Measurements from ENCODE around the gene ADRA2B.

GRCh38 chr2:96099861-96100798 is 16.2 kb downstream of the ADRA2B start:
- TF ChIP-seq CTCF (conservative IDR thresholded peaks at IDR 0.05 in 1 of 2, IDR thresholded peaks at IDR 0.05 in 1 of 2; ENCODE audit: low read depth in 1 of 2, low read length in 2 of 2): no peak
- TF ChIP-seq EZH2 (IDR thresholded peaks at IDR 0.05; ENCODE audit: low read length, missing control alignments): no peak
